HepG2 (cell line): ENCODE measurements around the gene HSPA1A. TPM values are rescaled to one million over a fixed set of nuclear protein-coding genes. Genes with fewer than 3 reads are reported as not detected.

Source experiments
- FOXM1 ChIP-seq: sonication (generic); formaldehyde crosslinking; IDR thresholded peaks from 2 replicates; pipeline ENCODE4 v1.5.0; 2020; ENCODE audit warnings: missing genetic modification reagents
- GPBP1L1 ChIP-seq: sonication (generic); formaldehyde crosslinking; IDR thresholded peaks from 2 replicates; pipeline ENCODE4 v1.5.0; 2020; ENCODE audit warnings: mild to moderate bottlenecking, missing genetic modification reagents
- HDAC2 ChIP-seq: sonication (generic); formaldehyde crosslinking; IDR thresholded peaks from 2 replicates; pipeline ENCODE4 v1.4.0; 2020; ENCODE audit warnings: missing genetic modification reagents
- HNRNPK ChIP-seq: fragments of 200-400 bp; formaldehyde crosslinking; IDR thresholded peaks from 2 replicates; pipeline ENCODE4 v1.6.1; 2018; ENCODE audit warnings: low read length, low read depth, moderate library complexity, mild to moderate bottlenecking; ENCODE audit not compliant: poor library complexity, severe bottlenecking
- KLF16 ChIP-seq, 2 experiments: sonication (generic) in 1 of 2; formaldehyde crosslinking in 1 of 2; IDR thresholded peaks; 2 replicates each; pipeline versions ENCODE4 v1.6.1 to v1.8.0; 2016 to 2023; ENCODE audit warnings: missing genetic modification reagents in 2 of 2, missing compliant biosample characterization in 1 of 2
- MAFG ChIP-seq: sonication (generic); formaldehyde crosslinking; IDR thresholded peaks from 2 replicates; pipeline ENCODE4 v1.5.1; 2020; ENCODE audit warnings: mild to moderate bottlenecking, missing genetic modification reagents
- PAXIP1 ChIP-seq: sonication (generic); formaldehyde crosslinking; conservative IDR thresholded peaks from 2 replicates; pipeline ENCODE4 v1.4.0; 2020; ENCODE audit warnings: mild to moderate bottlenecking, missing genetic modification reagents, moderate library complexity
- RBM39 ChIP-seq: fragments of 200-400 bp; formaldehyde crosslinking; IDR thresholded peaks from one replicate; pipeline ENCODE4 v1.6.1; 2018; ENCODE audit warnings: antibody characterized with exemption, mild to moderate bottlenecking, low read depth, low read length; ENCODE audit not compliant: poor library complexity, severe bottlenecking
- SCMH1 ChIP-seq: sonication (generic); formaldehyde crosslinking; IDR thresholded peaks from 2 replicates; pipeline ENCODE4 v1.9.0; 2021; ENCODE audit warnings: missing genetic modification reagents, mild to moderate bottlenecking, borderline replicate concordance
- SKIL ChIP-seq: sonication (generic); formaldehyde crosslinking; IDR thresholded peaks from 2 replicates; pipeline ENCODE4 v1.8.0; 2022; ENCODE audit warnings: missing genetic modification reagents, mild to moderate bottlenecking, moderate library complexity, borderline replicate concordance
- ZBED4 ChIP-seq: sonication (generic); formaldehyde crosslinking; IDR thresholded peaks from 2 replicates; pipeline ENCODE4 v1.4.0; 2020; ENCODE audit warnings: missing genetic modification reagents, borderline replicate concordance
- ZFY ChIP-seq: sonication (generic); formaldehyde crosslinking; IDR thresholded peaks from 2 replicates; pipeline ENCODE4 v1.4.0; 2020; ENCODE audit warnings: missing genetic modification reagents
- ZNF12 ChIP-seq: sonication (generic); formaldehyde crosslinking; IDR thresholded peaks from 2 replicates; pipeline ENCODE4 v1.5.0; 2020; ENCODE audit warnings: missing genetic modification reagents
- ZNF451 ChIP-seq: sonication (generic); formaldehyde crosslinking; IDR thresholded peaks from 2 replicates; pipeline ENCODE4 v1.5.0; 2020; ENCODE audit warnings: mild to moderate bottlenecking, missing genetic modification reagents
- ZNF782 ChIP-seq: sonication (generic); formaldehyde crosslinking; IDR thresholded peaks from 2 replicates; pipeline ENCODE4 v1.4.0; 2020; ENCODE audit warnings: missing genetic modification reagents, mild to moderate bottlenecking, borderline replicate concordance
- ZNF883 ChIP-seq: sonication (generic); formaldehyde crosslinking; IDR thresholded peaks from 2 replicates; pipeline ENCODE4 v1.5.1; 2020; ENCODE audit warnings: mild to moderate bottlenecking, missing genetic modification reagents; ENCODE audit errors: not compliant biosample characterization
- ZSCAN9 ChIP-seq: IDR thresholded peaks from 2 replicates; pipeline ENCODE4 v1.6.1; 2016; ENCODE audit warnings: borderline replicate concordance
- polyA plus RNA-seq, 8 experiments: library from polyadenylated mRNA; depleted of rRNA in 3 of 8; stranded (reverse) in 7 of 8; unstranded in 1 of 8; fragments of >200 nt; fragmentation: Illumina TruSeq in 4 of 8; extraction: Trizol in 4 of 8; gene quantifications; 2 replicates each; pipeline versions ENCODE4 v1.2.1 to v1.2.3, GENCODE V29; 2011 to 2016; ENCODE audit warnings: low read depth in 4 of 8, missing spikeins in 1 of 8, mixed read lengths in 1 of 8; ENCODE audit not compliant: insufficient read depth in 1 of 8
- total RNA-seq, 5 experiments: library from RNA; depleted of rRNA; stranded (reverse); fragments of >200 nt; fragmentation: Illumina TruSeq; extraction: Trizol; gene quantifications; 2 replicates each; pipeline ENCODE4 v1.2.3, GENCODE V29; 2016; ENCODE audit warnings: low read depth in 1 of 5

Gene HSPA1A
- total and polyA plus RNA-seq, 2 of the 13 experiments (the other 11 are each of a cell fraction or from before 2014, with no cell fraction given): 44.5 to 85.0 TPM

- TF ChIP-seq ZNF782: peak; percentile 95
- TF ChIP-seq PAXIP1 (CRISPR knock-in tag): peak; percentile 87
- peak; percentile 76; the same call in 1 of the 2 replicates for TF ChIP-seq ZSCAN9 (CRISPR knock-in tag)
- 0 out of 2 replicates have a peak, but pooled peaks have one; percentile 51 for TF ChIP-seq ZNF12 (CRISPR knock-in tag)
- TF ChIP-seq HDAC2: peak; percentile 92
- peak; percentile 93 for TF ChIP-seq HNRNPK
- no peak for TF ChIP-seq FOXM1 (CRISPR knock-in tag)
- peak in 1 of 2 experiments; percentile 90; a peak in 2 of 4 replicates for TF ChIP-seq KLF16 (CRISPR knock-in tag; IDR thresholded peaks at IDR 0.05)
- peak; percentile 91 for TF ChIP-seq RBM39
- peak; percentile 99 for TF ChIP-seq ZBED4
- no peak for TF ChIP-seq SCMH1 (CRISPR knock-in tag)
- TF ChIP-seq ZNF451 (CRISPR knock-in tag): peak; percentile 84; the same call in 1 of the 2 replicates
- TF ChIP-seq ZFY (CRISPR knock-in tag): peak; percentile 93
- TF ChIP-seq ZNF883 (CRISPR knock-in tag): peak; percentile 96
- no peak for TF ChIP-seq GPBP1L1 (CRISPR knock-in tag)
- peak; percentile 81 for TF ChIP-seq SKIL (CRISPR knock-in tag)
- no peak for TF ChIP-seq MAFG (CRISPR knock-in tag)
These were observed 8.7 kb upstream of the HSPA1A start, which contains the start of gene LSM2 (continued) for GRCh38 chr6:31806470-31807272.
